Hepatocyte (in vitro differentiated cells): ENCODE results near the gene RBM14. TPM values are rescaled to one million over a fixed set of nuclear protein-coding genes. Genes with fewer than 3 reads are reported as not detected.

ENCODE experiments used
- DNase-seq: peaks from one replicate; pipeline ENCODE4 v3.0.0-alpha.2; 2016; ENCODE audit warnings: low spot score
- H2AFZ ChIP-seq: fragments of 200-600 bp; sonication (generic); 2 replicates; pipeline ENCODE4 v1.6.0; 2016; ENCODE audit warnings: antibody characterized with exemption, mild to moderate bottlenecking
- H3K27ac ChIP-seq: fragments of 200-600 bp; sonication (generic); 2 replicates; pipeline ENCODE4 v1.5.1; 2016; ENCODE audit warnings: mild to moderate bottlenecking
- H3K27me3 ChIP-seq: fragments of 200-600 bp; sonication (generic); 2 replicates; pipeline ENCODE4 v1.6.1; 2016
- H3K36me3 ChIP-seq: fragments of 200-600 bp; sonication (generic); replicated peaks from 2 replicates; pipeline ENCODE4 v1.5.1; 2016; ENCODE audit warnings: low read depth; ENCODE audit not compliant: insufficient read depth
- H3K4me1 ChIP-seq: fragments of 200-600 bp; sonication (generic); 2 replicates; pipeline ENCODE4 v1.5.1; 2016; ENCODE audit warnings: mild to moderate bottlenecking, moderate library complexity; ENCODE audit not compliant: insufficient read depth
- H3K4me2 ChIP-seq: fragments of 200-600 bp; sonication (generic); 2 replicates; pipeline ENCODE4 v1.6.0; 2016
- H3K4me3 ChIP-seq: fragments of 200-600 bp; sonication (generic); 2 replicates; pipeline ENCODE4 v1.5.1; 2016; ENCODE audit warnings: mild to moderate bottlenecking
- H3K79me2 ChIP-seq: fragments of 200-600 bp; sonication (generic); 2 replicates; pipeline ENCODE4 v1.6.0; 2017; ENCODE audit warnings: mild to moderate bottlenecking
- H3K9me2 ChIP-seq: fragments of 200-600 bp; sonication (generic); replicated peaks from 2 replicates; pipeline ENCODE4 v1.6.0; 2017; ENCODE audit warnings: mild to moderate bottlenecking; ENCODE audit not compliant: insufficient read depth
- H3K9me3 ChIP-seq: fragments of 200-600 bp; sonication (generic); 2 replicates; pipeline ENCODE4 v1.5.1; 2016; ENCODE audit warnings: low read depth, mild to moderate bottlenecking
- H4K20me1 ChIP-seq: fragments of 200-600 bp; sonication (generic); 2 replicates; pipeline ENCODE4 v1.6.0; 2016; ENCODE audit warnings: mild to moderate bottlenecking; ENCODE audit not compliant: insufficient read depth, poor library complexity, severe bottlenecking
- EZH2 ChIP-seq: fragments of 200-600 bp; sonication (generic); IDR thresholded peaks from 2 replicates; pipeline ENCODE4 v1.6.1; 2016; ENCODE audit warnings: antibody characterized with exemption, mild to moderate bottlenecking, borderline replicate concordance
- EZH2phosphoT487 ChIP-seq: fragments of 200-600 bp; sonication (generic); IDR thresholded peaks from one replicate; pipeline ENCODE4 v1.6.1; 2018; ENCODE audit warnings: antibody characterized with exemption, mild to moderate bottlenecking, low read depth, moderate library complexity; ENCODE audit not compliant: unreplicated experiment, severe bottlenecking
- WGBS: methylation state at CpG from one replicate; pipeline ENCODE4 v1.1.6; 2016; ENCODE audit warnings: low lambda C conversion rate; ENCODE audit errors: missing lambda C conversion rate; 5-methylcytosine and 5-hydroxymethylcytosine counted together
- polyA plus RNA-seq: library from polyadenylated mRNA; unstranded; fragments of >200 nt; fragmentation: Nextera tagmentation; extraction: Ambion mirVana; gene quantifications from 2 replicates; pipeline ENCODE4 v1.2.1, GENCODE V29; 2016
- total RNA-seq: library from RNA; depleted of rRNA; stranded (reverse); fragments of >200 nt; gene quantifications from 2 replicates; pipeline ENCODE4 v1.2.3, GENCODE V29; 2014
- TF ChIP-seq, protein P1 (sequence below): fragments of 200-600 bp; sonication (generic); IDR thresholded peaks from 2 replicates; pipeline ENCODE4 v1.5.1; 2016; ENCODE audit warnings: antibody characterized with exemption, mild to moderate bottlenecking; ENCODE audit not compliant: poor library complexity

Gene RBM14
- total and polyA plus RNA-seq, 2 experiments from 2014 or later: 29.5 to 70.7 TPM

DNA sequence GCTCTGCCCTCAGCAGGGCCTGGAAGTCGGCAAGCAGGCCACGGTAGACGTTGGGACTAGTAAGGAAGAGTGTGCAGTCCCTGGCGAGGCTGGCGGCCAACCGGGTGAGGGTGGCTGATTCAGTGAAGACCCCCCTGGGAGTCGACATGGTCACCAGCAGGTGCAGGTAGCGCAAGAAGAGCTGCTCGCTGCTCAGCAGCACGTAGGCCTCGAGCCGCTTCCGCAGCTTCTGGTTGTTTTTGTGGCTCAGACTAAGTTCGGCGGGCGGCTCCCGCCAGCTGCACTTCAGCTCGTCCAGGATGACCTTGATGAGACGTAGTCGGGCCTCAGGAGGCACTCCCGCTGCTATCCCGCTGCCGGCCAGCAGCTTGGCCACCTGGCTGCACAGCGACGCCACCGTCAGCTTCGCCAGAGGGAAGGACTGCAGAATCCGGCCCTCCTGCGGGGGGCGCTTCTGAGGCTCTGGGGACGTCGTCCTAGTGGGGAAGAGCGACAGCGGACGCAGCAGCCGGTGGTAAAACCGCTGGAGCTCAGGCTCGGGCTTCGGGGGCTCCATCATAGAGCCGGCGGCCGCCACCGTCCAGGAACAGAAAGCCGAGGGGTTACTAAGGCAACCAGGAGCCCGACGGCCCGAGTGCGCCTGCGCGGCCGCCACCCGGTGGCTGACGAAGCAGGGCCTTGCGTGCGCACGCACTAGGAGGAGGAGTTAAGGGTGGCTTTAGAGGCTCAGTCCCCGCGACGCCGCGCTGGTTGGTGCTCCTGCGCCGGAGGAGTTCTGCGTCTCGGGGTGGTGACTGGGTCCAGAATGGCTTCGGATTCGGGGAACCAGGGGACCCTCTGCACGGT is 23.8 kb upstream of the RBM14 start, which contains the start of the genes CCDC87 and CCS:
Gene CCDC87 (minus strand): TSS at position 607 of the 846 bp plus-strand sequence. CDS start 48 bp downstream, at position 559.
Gene CCS (plus strand): TSS at position 729 of the 846 bp plus-strand sequence. CDS start 77 bp downstream, at position 806.
- no peaks in the 10 kb centered on the region for H3K9me3 ChIP-seq
- peak within 1 kb of the TSS; percentile 95 for H2AFZ ChIP-seq
- no peak for TF ChIP-seq EZH2
- TF ChIP-seq, protein P1, sequence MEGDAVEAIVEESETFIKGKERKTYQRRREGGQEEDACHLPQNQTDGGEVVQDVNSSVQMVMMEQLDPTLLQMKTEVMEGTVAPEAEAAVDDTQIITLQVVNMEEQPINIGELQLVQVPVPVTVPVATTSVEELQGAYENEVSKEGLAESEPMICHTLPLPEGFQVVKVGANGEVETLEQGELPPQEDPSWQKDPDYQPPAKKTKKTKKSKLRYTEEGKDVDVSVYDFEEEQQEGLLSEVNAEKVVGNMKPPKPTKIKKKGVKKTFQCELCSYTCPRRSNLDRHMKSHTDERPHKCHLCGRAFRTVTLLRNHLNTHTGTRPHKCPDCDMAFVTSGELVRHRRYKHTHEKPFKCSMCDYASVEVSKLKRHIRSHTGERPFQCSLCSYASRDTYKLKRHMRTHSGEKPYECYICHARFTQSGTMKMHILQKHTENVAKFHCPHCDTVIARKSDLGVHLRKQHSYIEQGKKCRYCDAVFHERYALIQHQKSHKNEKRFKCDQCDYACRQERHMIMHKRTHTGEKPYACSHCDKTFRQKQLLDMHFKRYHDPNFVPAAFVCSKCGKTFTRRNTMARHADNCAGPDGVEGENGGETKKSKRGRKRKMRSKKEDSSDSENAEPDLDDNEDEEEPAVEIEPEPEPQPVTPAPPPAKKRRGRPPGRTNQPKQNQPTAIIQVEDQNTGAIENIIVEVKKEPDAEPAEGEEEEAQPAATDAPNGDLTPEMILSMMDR: peak; percentile 68
- 19% methylated on average over 61 of the region's 68 CpGs for WGBS
- no peaks in the 10 kb centered on the region for H3K36me3 ChIP-seq
- no peaks in the 10 kb centered on the region for H4K20me1 ChIP-seq
- peaks cover 15% of the 10 kb centered on the region for H3K4me1 ChIP-seq
- peak within 1 kb of the TSS; percentile 84 for H3K27ac ChIP-seq
- no peaks in the 10 kb centered on the region for H3K27me3 ChIP-seq
- H3K9me2 ChIP-seq: no peaks in the 10 kb centered on the region
- H3K4me3 ChIP-seq: peak within 1 kb of the TSS; percentile 69
- peaks cover 36% of the 10 kb centered on the region for H3K79me2 ChIP-seq
- H3K4me2 ChIP-seq: peak within 1 kb of the TSS; percentile 91
- peak; percentile 99 for DNase-seq

DNA sequence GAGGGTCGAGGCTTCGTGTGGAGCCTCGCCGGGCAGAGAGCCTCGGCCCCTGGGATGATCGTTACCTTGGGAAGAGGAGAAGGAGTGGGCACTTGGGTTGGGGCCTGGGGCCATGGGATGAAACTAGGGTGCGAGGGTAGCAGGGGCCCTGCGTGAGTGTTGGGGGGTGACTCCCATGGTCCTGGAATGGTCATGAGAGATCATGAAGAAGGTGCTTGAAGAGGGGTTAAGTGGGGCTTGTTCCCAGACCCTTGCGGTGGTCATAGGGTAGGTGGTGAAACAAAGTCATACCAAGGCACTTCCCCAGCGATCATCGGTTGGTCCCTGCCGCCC is 23.2 kb upstream of the RBM14 start:
- peak overlapping the region; percentile 91 for H3K4me2 ChIP-seq
- no peak for DNase-seq
- peaks cover 36% of the 10 kb centered on the region for H3K79me2 ChIP-seq
- no peaks in the 10 kb centered on the region for H3K27me3 ChIP-seq
- H4K20me1 ChIP-seq: no peaks in the 10 kb centered on the region
- H3K9me3 ChIP-seq: no peaks in the 10 kb centered on the region
- no peaks in the 10 kb centered on the region for H3K9me2 ChIP-seq
- H2AFZ ChIP-seq: peak overlapping the region; percentile 91
- peaks cover 15% of the 10 kb centered on the region for H3K4me1 ChIP-seq
- no peak for TF ChIP-seq EZH2
- no peak for TF ChIP-seq EZH2phosphoT487
- TF ChIP-seq, protein P1: no peak
- 41% methylated on average over 11 of the region's 12 CpGs for WGBS
- no peaks in the 10 kb centered on the region for H3K36me3 ChIP-seq
- H3K4me3 ChIP-seq: peak overlapping the region; percentile 69
- H3K27ac ChIP-seq: peak overlapping the region; percentile 84

- TF ChIP-seq EZH2phosphoT487: no peak
- TF ChIP-seq EZH2: no peak
- TF ChIP-seq, protein P1: no peak
- H3K9me2 ChIP-seq: no peaks in the 10 kb centered on the region
- H3K4me2 ChIP-seq: peak overlapping the region; percentile 91
- H3K4me1 ChIP-seq: peaks cover 15% of the 10 kb centered on the region
- peaks cover 36% of the 10 kb centered on the region for H3K79me2 ChIP-seq
- H3K36me3 ChIP-seq: no peaks in the 10 kb centered on the region
- peak overlapping the region; percentile 84 for H3K27ac ChIP-seq
- H4K20me1 ChIP-seq: no peaks in the 10 kb centered on the region
- whole genome bisulfite sequencing: 95% methylated on average over 7 of the region's 7 CpGs
- no peaks in the 10 kb centered on the region for H3K9me3 ChIP-seq
- no peak for DNase-seq
- H3K27me3 ChIP-seq: no peaks in the 10 kb centered on the region
- H3K4me3 ChIP-seq: peak overlapping the region; percentile 69
- H2AFZ ChIP-seq: peak overlapping the region; percentile 91
Observed at GRCh38 chr11:66593650-66594049, 22.8 kb upstream of the RBM14 start.
